ENCODE data around the gene CDH4.

The CDH4 gene

GRCh38 chr20:61328911-61329558 lies 77.0 kb downstream of the CDH4 start:
- no peak for DNase-seq (ENCODE audit: low read depth)

GRCh38 chr20:61330441-61330840 lies 78.4 kb downstream of the CDH4 start:
- DNase-seq (ENCODE audit: low read depth), result no peak

GRCh38 chr20:61331543-61331942 lies 79.5 kb downstream of the CDH4 start:
- no peak for DNase-seq (ENCODE audit: low read depth)

- DNase-seq (ENCODE audit: low read depth), result no peak
Measured at GRCh38 chr20:61332016-61332975, 80.2 kb downstream of the CDH4 start.

- no peak for DNase-seq (ENCODE audit: low read depth)
Measured at GRCh38 chr20:61333484-61334108, 81.5 kb downstream of the CDH4 start.

- DNase-seq (ENCODE audit: low read depth), result no peak
Measured at GRCh38 chr20:61340157-61340556, 88.1 kb downstream of the CDH4 start.

GRCh38 chr20:61341605-61342004 lies 89.5 kb downstream of the CDH4 start:
- DNase-seq (ENCODE audit: low read depth), result no peak

- no peak for DNase-seq (ENCODE audit: low read depth)
Measured at GRCh38 chr20:61343934-61344333, 91.9 kb downstream of the CDH4 start.

- DNase-seq (ENCODE audit: low read depth), result no peak
Measured at GRCh38 chr20:61345656-61346055, 93.6 kb downstream of the CDH4 start.

GRCh38 chr20:61346996-61347395 lies 94.9 kb downstream of the CDH4 start:
- DNase-seq (ENCODE audit: low read depth), result no peak

- no peak for DNase-seq (ENCODE audit: low read depth)
Measured at GRCh38 chr20:61347443-61347842, 95.4 kb downstream of the CDH4 start.

GRCh38 chr20:61349447-61350165 lies 97.5 kb downstream of the CDH4 start:
- no peak for DNase-seq (ENCODE audit: low read depth)

GRCh38 chr20:61350500-61351250 lies 98.6 kb downstream of the CDH4 start:
- DNase-seq (ENCODE audit: low read depth), result no peak

GRCh38 chr20:61352346-61353260 lies 100.5 kb downstream of the CDH4 start:
- DNase-seq (ENCODE audit: low read depth), result no peak

GRCh38 chr20:61353261-61354000 lies 101.4 kb downstream of the CDH4 start:
- DNase-seq (ENCODE audit: low read depth), result no peak

GRCh38 chr20:61354001-61354390 lies 101.9 kb downstream of the CDH4 start:
- no peak for DNase-seq (ENCODE audit: low read depth)

GRCh38 chr20:61354501-61354900 lies 102.4 kb downstream of the CDH4 start:
- no peak for DNase-seq (ENCODE audit: low read depth)

- DNase-seq (ENCODE audit: low read depth), result peak; percentile 1
Measured at GRCh38 chr20:61354901-61355495, 102.9 kb downstream of the CDH4 start.

GRCh38 chr20:61355585-61355984 lies 103.5 kb downstream of the CDH4 start:
- no peak for DNase-seq (ENCODE audit: low read depth)
